GM23338 (cell line): ENCODE results near the gene NRN1L.

Experiments
- CTCF ChIP-seq, 2 experiments: fragments of 200-600 bp in 1 of 2; sonication (generic) in 1 of 2; conservative IDR thresholded peaks; 2 replicates each; pipeline versions ENCODE4 v1.5.1 to v1.6.1; 2016 to 2017; ENCODE audit warnings: antibody characterized with exemption in 2 of 2, low read depth in 2 of 2, mild to moderate bottlenecking in 2 of 2, moderate library complexity in 1 of 2
- EZH2 ChIP-seq: fragments of 200-600 bp; sonication (generic); IDR thresholded peaks from one replicate; pipeline ENCODE4 v1.8.0; 2017; ENCODE audit warnings: antibody characterized with exemption, mild to moderate bottlenecking, low read depth; ENCODE audit not compliant: unreplicated experiment
- POLR2AphosphoS5 ChIP-seq: IDR thresholded peaks from 2 replicates; pipeline ENCODE4 v1.6.1; 2016; ENCODE audit warnings: antibody characterized with exemption, low read depth
- REST ChIP-seq: IDR thresholded peaks from one replicate; pipeline ENCODE4 v1.6.1; 2018; ENCODE audit warnings: antibody characterized with exemption; ENCODE audit not compliant: unreplicated experiment

- no peak for TF ChIP-seq CTCF (conservative IDR thresholded peaks at IDR 0.05; ENCODE audit: low read depth in 2 of 2)
- TF ChIP-seq REST: no peak
- peak; percentile 69 for TF ChIP-seq POLR2AphosphoS5
- TF ChIP-seq EZH2: no peak
Measured at GRCh38 chr16:67884684-67885083, at the start of gene NRN1L.
